Measurements from ENCODE around the gene SLC9A2. TPM values are rescaled to one million over a fixed set of nuclear protein-coding genes. Genes with fewer than 3 reads are reported as not detected.

The SLC9A2 gene
- total RNA-seq, 2 donors from 2014 or later = 7.3 to 22.4 TPM

GRCh38 chr2:102686479-102687439, 67.4 kb downstream of the SLC9A2 start:
- DNase-seq (ENCODE audit: low spot score) = no peak
- Histone ChIP-seq H3K36me3 (no peaks in the 10 kb centered on the region), H3K27ac (no peak overlapping the region), H3K4me3 (no peak overlapping the region), H3K9me3 (no peaks in the 10 kb centered on the region), H3K27me3 (replicated peaks; ENCODE audit: insufficient read depth) (no peaks in the 10 kb centered on the region), H3K4me1 (replicated peaks) (no peaks in the 10 kb centered on the region)
- TF ChIP-seq CTCF (IDR thresholded peaks at IDR 0.05) (no peak), POLR2AphosphoS5 (IDR thresholded peaks at IDR 0.05) (no peak), POLR2A (IDR thresholded peaks at IDR 0.05) (no peak)
- WGBS = 83% methylated on average over 11 of the region's 11 CpGs
- intact Hi-C loops (cut with DNase I) = no loop called here

GRCh38 chr2:102690012-102690411, 70.7 kb downstream of the SLC9A2 start:
- no peaks in the 10 kb centered on the region for H3K36me3 ChIP-seq
- H3K9me3 ChIP-seq = no peaks in the 10 kb centered on the region
- H3K27ac ChIP-seq = no peak overlapping the region
- no peak for DNase-seq (ENCODE audit: low spot score)
- intact Hi-C loops (cut with DNase I) = no loop called here
- WGBS = 75% methylated on average over 5 of the region's 5 CpGs
- no peak for TF ChIP-seq POLR2AphosphoS5 (IDR thresholded peaks at IDR 0.05)
- no peak for TF ChIP-seq POLR2A (IDR thresholded peaks at IDR 0.05)
- no peak for TF ChIP-seq CTCF (IDR thresholded peaks at IDR 0.05)
- H3K27me3 ChIP-seq (replicated peaks; ENCODE audit: insufficient read depth) = no peaks in the 10 kb centered on the region
- H3K4me1 ChIP-seq (replicated peaks) = no peaks in the 10 kb centered on the region
- H3K4me3 ChIP-seq = no peak overlapping the region

GRCh38 chr2:102696463-102696862, 77.1 kb downstream of the SLC9A2 start:
- intact Hi-C loops (cut with DNase I) = no loop called here
- Histone ChIP-seq H3K27ac (no peak overlapping the region), H3K36me3 (no peaks in the 10 kb centered on the region), H3K4me3 (no peak overlapping the region), H3K4me1 (replicated peaks) (no peaks in the 10 kb centered on the region), H3K9me3 (no peaks in the 10 kb centered on the region), H3K27me3 (replicated peaks; ENCODE audit: insufficient read depth) (no peaks in the 10 kb centered on the region)
- WGBS = 87% methylated on average over 2 of the region's 2 CpGs
- TF ChIP-seq POLR2AphosphoS5 (IDR thresholded peaks at IDR 0.05) (no peak), CTCF (IDR thresholded peaks at IDR 0.05) (no peak), POLR2A (IDR thresholded peaks at IDR 0.05) (no peak)
- DNase-seq (ENCODE audit: low spot score) = no peak

GRCh38 chr2:102698369-102699111, 79.2 kb downstream of the SLC9A2 start:
- Histone ChIP-seq H3K36me3 (no peaks in the 10 kb centered on the region), H3K4me3 (no peak overlapping the region), H3K9me3 (no peaks in the 10 kb centered on the region), H3K4me1 (replicated peaks) (no peaks in the 10 kb centered on the region), H3K27me3 (replicated peaks; ENCODE audit: insufficient read depth) (no peaks in the 10 kb centered on the region), H3K27ac (no peak overlapping the region)
- no peak for TF ChIP-seq POLR2AphosphoS5 (IDR thresholded peaks at IDR 0.05)
- TF ChIP-seq CTCF (IDR thresholded peaks at IDR 0.05) = no peak
- no peak for TF ChIP-seq POLR2A (IDR thresholded peaks at IDR 0.05)
- intact Hi-C loops (cut with DNase I) = no loop called here
- no peak for DNase-seq (ENCODE audit: low spot score)
- WGBS = 90% methylated on average over 6 of the region's 6 CpGs
